Measurements from ENCODE around the gene HELZ2. TPM values are rescaled to one million over a fixed set of nuclear protein-coding genes. Genes with fewer than 3 reads are reported as not detected.
"Not testable (repeated sequence)": the region's sequence is repeated elsewhere in the genome, so short reads cannot be mapped to it uniquely, and the experiment has no call there.

The HELZ2 gene
- total and polyA plus RNA-seq, 5 experiments from 2014 or later: 3.1 to 24.4 (median 4.6) TPM

DNA sequence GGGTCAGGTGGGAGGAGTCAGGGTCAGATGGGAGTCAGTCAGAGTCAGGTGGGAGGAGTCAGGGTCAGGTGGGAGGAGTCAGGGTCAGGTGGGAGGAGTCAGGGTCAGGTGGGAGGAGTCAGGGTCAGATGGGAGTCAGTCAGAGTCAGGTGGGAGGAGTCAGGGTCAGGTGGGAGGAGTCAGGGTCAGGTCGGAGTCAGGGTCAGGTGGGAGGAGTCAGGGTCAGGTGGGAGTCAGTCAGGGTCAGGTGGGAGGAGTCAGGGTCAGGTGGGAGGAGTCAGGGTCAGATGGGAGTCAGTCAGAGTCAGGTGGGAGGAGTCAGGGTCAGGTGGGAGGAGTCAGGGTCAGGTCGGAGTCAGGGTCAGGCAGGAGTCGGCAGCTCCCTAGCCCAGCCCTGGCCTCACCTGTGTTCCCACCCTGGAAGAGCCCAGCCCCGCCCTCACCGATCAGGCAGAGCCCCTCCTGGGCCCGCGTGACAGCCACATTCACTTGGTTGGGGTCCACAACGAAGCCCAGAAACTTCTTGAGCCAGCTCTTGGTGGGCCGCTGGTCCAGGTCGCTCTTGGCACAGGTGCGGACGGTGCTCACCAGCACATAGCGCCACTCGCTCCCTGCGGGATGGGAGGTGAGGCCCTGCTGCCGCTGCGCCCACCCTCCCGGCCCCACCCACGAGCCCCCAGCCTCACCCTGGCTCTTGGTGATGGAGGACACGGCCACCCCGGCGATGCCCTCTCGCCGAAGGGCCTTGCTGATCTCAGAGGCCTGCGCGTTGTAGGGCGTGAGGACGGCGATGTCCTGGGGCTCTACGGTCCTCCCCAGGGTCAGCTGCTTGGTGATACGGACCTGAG, 14.3 kb downstream of the HELZ2 start:
- DNase-seq: peak in 3 of 10 donors; percentile 46 to 65 (median 55)
- H3K4me1 Mint-ChIP-seq, ATAC-seq, H3K27me3 Mint-ChIP-seq, H3K9me3 Mint-ChIP-seq, H3K27ac Mint-ChIP-seq, POLR2A ChIA-PET, H3K4me3 Mint-ChIP-seq: not testable (repeated sequence)
- peaks cover 0 to 10% (median 5%) of the 10 kb centered on the region in 3 donors for H3K36me3 Mint-ChIP-seq

DNA sequence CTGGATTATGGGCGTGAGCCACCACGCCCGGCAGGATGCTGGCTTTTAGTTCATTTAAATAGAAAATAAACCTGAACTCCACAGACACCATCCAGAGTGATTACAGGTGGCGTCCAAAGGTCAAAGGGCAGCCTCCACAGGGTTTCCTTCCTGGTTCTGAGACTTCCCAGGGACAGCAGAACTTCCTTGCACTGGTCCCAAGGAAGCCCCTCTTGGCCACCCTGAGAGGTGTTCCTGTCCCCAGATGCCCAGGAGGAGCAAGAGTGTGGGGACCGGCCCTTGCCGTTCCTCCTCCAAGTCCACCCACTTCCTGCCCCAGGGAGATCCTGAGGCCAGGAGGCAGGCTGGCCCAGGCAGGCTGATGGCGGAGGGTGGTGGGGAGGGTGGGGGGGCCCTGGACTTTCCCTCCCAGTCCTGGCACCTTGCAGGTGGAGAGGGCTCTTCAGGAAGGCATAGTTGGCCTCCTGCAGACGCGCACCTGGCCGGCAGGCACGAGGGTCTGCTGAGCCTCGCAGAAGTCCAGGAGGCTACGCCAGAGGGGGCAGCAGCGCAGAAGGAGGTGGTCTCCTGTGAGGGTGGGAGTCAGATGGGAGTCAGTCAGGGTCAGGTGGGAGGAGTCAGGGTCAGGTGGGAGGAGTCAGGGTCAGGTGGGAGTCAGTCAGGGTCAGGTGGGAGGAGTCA, 15.1 kb downstream of the HELZ2 start:
- DNase-seq (no peak), ATAC-seq (no peak)
- Mint-ChIP-seq H3K27me3 (no peaks in the 10 kb centered on the region), H3K4me1 (peaks cover 0 to 7% (median 5%) of the 10 kb centered on the region in 4 donors), H3K27ac (no peak overlapping the region), H3K4me3 (no peak overlapping the region), H3K9me3 (no peaks in the 10 kb centered on the region), H3K36me3 (peaks cover 0 to 10% (median 5%) of the 10 kb centered on the region in 3 donors)
- POLR2A ChIA-PET: interaction anchor here (0.7 kb wide), 1 partner anchor 10 kb away, joined by 3 read pairs; no protein-coding TSS in a partner anchor

DNA sequence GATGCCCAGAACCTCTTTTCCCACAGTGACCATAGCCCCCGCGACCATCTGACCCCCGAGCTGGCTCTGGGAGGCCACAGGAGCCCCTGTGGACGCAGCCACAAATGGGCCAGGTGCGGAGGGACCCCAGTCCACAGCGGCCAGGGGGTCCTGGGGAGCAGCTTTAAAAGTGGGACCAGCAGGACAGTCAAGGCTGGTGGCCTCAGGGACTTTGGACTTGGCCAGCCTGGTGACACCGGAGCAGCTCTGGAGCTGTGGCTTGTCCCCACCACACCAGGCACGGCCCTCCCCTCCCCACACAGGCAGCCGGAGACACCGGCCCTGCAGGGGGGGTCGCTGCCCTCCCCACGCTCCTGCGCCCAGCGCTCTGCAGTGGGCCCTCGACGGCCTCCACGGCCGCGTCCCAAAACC, 16.6 kb downstream of the HELZ2 start:
- Mint-ChIP-seq H3K27ac (peak overlapping the region in 1 of 10 donors; percentile 87), H3K9me3 (no peaks in the 10 kb centered on the region), H3K36me3 (peaks cover 0 to 10% (median 5%) of the 10 kb centered on the region in 3 donors), H3K4me1 (peaks cover 8 to 15% (median 12%) of the 10 kb centered on the region in 4 donors), H3K4me3 (peak overlapping the region in 2 of 10 donors; percentile 48 to 68), H3K27me3 (no peaks in the 10 kb centered on the region)
- no peak for DNase-seq
- no peak for ATAC-seq
- POLR2A ChIA-PET: interaction anchor here (0.6 to 0.7 kb wide), 2 partner anchors 77 to 342 kb away, joined by 3 to 6 read pairs; no protein-coding TSS in a partner anchor

DNA sequence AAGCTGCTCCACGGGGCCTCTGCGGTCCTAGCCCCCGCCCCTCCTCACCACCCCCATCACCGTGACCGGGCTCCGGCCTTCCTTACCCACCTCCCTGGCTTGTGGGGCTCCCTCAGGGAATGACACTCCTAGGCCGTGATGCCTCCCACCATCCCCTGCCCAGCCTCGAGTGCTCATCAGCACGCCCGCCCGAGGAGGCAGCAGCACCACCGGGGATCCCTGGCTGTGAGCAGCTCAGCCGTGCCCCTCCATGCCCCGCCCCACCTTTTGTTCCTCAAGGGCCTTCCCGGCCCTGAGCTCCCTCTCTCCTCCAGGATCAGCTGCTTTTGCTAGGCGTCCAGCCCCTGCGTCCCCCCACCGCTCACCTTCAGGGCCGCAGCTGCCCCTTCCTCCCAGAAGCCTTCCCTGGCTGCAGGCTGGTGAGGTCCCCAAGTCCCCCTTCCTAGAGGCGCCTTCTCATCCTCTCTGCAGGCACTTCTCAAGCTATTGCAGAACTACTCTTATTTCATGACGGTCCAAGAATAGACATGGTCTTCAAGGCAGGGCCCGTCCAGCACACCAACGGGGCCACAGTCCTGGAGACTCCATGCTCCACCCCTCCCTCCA, 17.1 kb downstream of the HELZ2 start:
- Mint-ChIP-seq H3K4me1 (peaks cover 10 to 19% (median 15%) of the 10 kb centered on the region in 4 donors), H3K4me3 (peak overlapping the region in 2 of 10 donors; percentile 48 to 68), H3K27ac (peak overlapping the region in 1 of 10 donors; percentile 87), H3K9me3 (no peaks in the 10 kb centered on the region), H3K36me3 (peaks cover 0 to 10% (median 5%) of the 10 kb centered on the region in 3 donors), H3K27me3 (no peaks in the 10 kb centered on the region)
- DNase-seq: no peak
- POLR2A ChIA-PET: interaction anchor here (0.6 to 0.7 kb wide), 3 partner anchors 11 to 342 kb away, joined by 3 to 6 read pairs (median 4); no protein-coding TSS in a partner anchor
- no peak for ATAC-seq

DNA sequence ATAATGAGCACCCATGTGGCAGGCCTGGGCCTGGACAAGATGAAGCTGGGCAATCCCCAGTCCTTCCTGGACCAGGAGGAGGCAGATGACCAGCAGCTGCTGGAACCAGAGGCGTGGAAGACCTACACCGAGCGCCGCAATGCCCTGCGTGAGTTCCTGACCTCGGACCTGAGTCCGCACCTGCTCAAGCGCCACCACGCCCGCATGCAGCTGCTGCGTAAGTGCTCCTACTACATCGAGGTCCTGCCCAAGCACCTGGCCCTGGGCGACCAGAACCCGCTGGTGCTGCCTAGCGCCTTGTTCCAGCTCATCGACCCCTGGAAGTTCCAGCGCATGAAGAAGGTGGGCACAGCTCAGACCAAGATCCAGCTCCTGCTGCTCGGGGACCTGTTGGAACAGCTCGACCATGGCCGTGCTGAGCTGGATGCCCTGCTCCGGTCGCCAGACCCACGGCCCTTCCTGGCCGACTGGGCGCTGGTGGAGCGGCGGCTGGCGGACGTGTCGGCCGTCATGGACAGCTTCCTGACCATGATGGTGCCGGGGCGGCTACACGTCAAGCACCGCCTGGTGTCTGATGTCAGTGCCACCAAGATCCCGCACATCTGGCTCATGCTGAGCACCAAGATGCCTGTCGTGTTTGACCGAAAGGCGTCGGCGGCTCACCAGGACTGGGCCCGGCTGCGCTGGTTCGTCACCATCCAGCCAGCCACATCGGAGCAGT, 18.2 kb downstream of the HELZ2 start:
- no peaks in the 10 kb centered on the region for H3K9me3 Mint-ChIP-seq
- H3K4me3 Mint-ChIP-seq: no peak overlapping the region
- H3K27ac Mint-ChIP-seq: no peak overlapping the region
- DNase-seq (no peak), ATAC-seq (no peak)
- H3K27me3 Mint-ChIP-seq: peaks cover 0 to 2% (median 0%) of the 10 kb centered on the region in 5 donors
- POLR2A ChIA-PET: interaction anchor here (1.1 to 4.1 kb wide), 3 partner anchors 11 to 80 kb away, joined by 3 to 37 read pairs (median 4); no protein-coding TSS in a partner anchor
- H3K4me1 Mint-ChIP-seq: peaks cover 13 to 26% (median 19%) of the 10 kb centered on the region in 4 donors
- H3K36me3 Mint-ChIP-seq: peaks cover 0 to 6% (median 5%) of the 10 kb centered on the region in 3 donors

DNA sequence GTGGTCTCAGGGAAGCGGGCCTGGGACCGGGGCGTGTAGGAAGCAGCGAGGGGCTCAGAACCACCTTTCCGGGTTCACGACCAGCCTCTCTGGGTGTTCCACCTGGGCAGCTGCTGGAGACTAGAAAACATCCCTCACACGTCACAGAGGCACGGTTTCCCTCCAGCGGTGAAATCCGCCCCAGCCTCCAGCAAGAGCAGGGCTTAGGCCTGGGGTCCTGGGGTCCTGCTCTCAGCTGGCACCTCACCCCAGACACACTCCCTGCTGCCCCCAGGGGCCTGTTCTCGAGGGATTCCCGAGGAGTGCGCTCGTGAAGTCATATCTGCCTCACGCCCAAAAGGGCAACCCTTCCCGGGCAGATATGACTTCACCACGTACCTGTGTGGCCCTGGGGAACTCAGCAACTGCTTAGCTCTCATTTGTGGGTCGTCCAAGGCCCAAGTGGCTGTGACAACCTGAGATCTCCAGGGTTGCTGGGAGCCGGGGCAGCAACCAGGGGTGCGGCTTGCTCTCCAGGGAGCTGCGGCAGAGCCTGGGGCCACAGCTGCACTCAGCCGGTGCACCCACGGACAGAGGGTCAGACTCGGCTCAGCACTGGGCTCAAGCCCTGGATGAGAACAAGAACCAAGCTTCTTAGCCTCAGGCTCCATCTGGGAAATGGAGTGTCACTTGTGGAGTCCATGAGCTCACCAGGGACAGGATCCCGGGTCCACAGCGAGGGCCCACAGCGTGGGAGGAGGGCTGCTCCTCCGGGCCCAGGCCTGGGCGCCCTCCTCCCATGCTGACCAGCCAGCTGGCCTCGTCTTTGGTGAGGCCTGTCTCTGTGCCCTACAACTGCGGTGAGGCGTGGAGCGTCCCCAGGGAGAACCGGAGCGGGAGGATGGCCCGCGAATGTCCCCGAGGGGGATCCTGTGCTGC, 19.4 kb downstream of the HELZ2 start:
- ATAC-seq (peak; percentile 4 to 5), DNase-seq (peak in 1 of 10 donors; percentile 42)
- Mint-ChIP-seq H3K36me3 (peaks cover 0 to 2% (median 1%) of the 10 kb centered on the region in 3 donors), H3K9me3 (no peaks in the 10 kb centered on the region), H3K27ac (peak overlapping the region in 6 of 10 donors; percentile 25 to 90 (median 86)), H3K4me1 (peaks cover 11 to 28% (median 24%) of the 10 kb centered on the region in 4 donors), H3K27me3 (peaks cover 0 to 4% (median 0%) of the 10 kb centered on the region in 5 donors), H3K4me3 (peak overlapping the region; percentile 67 to 84 (median 76))
- POLR2A ChIA-PET: interaction anchor here (0.6 to 4.1 kb wide), 9 partner anchors 12 to 226 kb away, joined by 3 to 37 read pairs (median 4); partner anchors contain the start of gene PPDPF

DNA sequence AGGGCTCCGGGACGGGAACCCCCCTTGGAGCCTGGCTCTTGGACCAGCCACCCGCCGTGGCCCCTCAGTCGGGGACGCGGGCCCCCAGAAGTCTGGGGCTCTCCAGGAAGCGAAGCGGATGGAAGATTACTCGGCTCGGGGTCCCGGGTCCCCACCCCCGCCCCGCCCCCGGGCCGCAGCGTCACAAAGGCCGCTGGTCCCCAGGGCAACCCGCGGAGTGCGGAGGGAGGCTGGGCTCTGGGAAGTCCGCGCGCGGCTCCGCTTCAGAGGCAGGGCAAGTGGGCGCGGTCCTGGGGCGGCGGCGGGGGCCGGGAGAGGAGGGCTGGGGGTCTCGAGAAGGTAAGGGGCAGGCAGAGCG, 20.1 kb downstream of the HELZ2 start, which contains the start of gene FNDC11:
Gene FNDC11 (plus strand): TSS at position 227 of the 358 bp plus-strand sequence. CDS start 1,505 bp downstream, outside the sequence.
- Mint-ChIP-seq H3K27ac (peak within 1 kb of the TSS; percentile 25 to 97 (median 90)), H3K4me3 (peak within 1 kb of the TSS; percentile 72 to 85 (median 79)), H3K27me3 (peaks cover 0 to 9% (median 2%) of the 10 kb centered on the region in 5 donors), H3K9me3 (no peaks in the 10 kb centered on the region), H3K4me1 (peaks cover 11 to 31% (median 27%) of the 10 kb centered on the region in 4 donors), H3K36me3 (no peaks in the 10 kb centered on the region)
- POLR2A ChIA-PET: interaction anchor here (1.0 to 4.1 kb wide), 4 partner anchors 13 to 33 kb away, joined by 4 to 37 read pairs (median 6); partner anchors contain the start of gene PPDPF
- peak; percentile 7 to 22 for ATAC-seq
- peak in 5 of 10 donors; percentile 22 to 73 (median 51) for DNase-seq

DNA sequence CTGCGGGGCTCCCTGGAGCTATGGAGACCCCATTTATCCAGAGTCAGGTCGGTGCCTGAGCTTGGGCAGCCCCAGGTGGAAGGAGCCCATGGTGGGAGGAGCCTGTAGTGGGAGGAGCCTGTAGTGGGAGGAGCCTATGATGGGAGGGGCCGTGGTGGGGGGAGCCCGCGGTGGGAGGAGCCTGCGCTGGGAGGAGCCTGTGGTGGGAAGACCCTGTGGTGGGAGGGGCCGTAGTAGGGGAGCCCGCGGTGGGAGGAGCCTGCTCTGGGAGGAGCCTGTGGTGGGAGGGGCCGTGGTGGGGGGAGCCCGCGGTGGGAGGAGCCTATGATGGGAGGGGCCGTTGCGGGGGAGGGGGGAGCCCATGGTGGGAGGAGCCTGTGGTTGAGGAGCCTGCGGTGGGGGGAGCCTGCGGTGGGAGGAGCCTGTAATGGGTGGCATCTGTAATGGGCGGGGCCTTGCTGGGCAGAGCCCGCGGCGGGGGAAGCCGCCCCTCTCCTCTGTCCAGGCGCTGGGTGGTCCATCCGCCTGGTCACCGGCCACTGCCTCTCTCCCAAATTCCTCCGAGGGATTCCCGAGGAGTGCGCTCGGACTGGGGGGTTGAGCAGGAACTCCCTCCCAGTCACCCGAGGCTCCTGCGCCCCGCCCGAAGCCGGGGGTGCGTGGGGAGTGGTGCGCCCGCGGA, 20.6 kb downstream of the HELZ2 start:
- peak overlapping the region in 8 of 10 donors; percentile 77 to 97 (median 91) for H3K27ac Mint-ChIP-seq
- POLR2A ChIA-PET: interaction anchor here (0.7 to 4.1 kb wide), 11 partner anchors 13 to 488 kb away, joined by 3 to 37 read pairs (median 7); partner anchors contain the start of genes GMEB2, PPDPF, PRPF6 and PTK6
- DNase-seq (peak; percentile 78 to 94 (median 88)), ATAC-seq (peak; percentile 69 to 73)
- no peaks in the 10 kb centered on the region for H3K9me3 Mint-ChIP-seq
- no peaks in the 10 kb centered on the region for H3K36me3 Mint-ChIP-seq
- H3K4me1 Mint-ChIP-seq: peaks cover 11 to 34% (median 28%) of the 10 kb centered on the region in 4 donors
- H3K4me3 Mint-ChIP-seq: peak overlapping the region; percentile 67 to 85 (median 79)
- peaks cover 0 to 13% (median 2%) of the 10 kb centered on the region in 5 donors for H3K27me3 Mint-ChIP-seq

DNA sequence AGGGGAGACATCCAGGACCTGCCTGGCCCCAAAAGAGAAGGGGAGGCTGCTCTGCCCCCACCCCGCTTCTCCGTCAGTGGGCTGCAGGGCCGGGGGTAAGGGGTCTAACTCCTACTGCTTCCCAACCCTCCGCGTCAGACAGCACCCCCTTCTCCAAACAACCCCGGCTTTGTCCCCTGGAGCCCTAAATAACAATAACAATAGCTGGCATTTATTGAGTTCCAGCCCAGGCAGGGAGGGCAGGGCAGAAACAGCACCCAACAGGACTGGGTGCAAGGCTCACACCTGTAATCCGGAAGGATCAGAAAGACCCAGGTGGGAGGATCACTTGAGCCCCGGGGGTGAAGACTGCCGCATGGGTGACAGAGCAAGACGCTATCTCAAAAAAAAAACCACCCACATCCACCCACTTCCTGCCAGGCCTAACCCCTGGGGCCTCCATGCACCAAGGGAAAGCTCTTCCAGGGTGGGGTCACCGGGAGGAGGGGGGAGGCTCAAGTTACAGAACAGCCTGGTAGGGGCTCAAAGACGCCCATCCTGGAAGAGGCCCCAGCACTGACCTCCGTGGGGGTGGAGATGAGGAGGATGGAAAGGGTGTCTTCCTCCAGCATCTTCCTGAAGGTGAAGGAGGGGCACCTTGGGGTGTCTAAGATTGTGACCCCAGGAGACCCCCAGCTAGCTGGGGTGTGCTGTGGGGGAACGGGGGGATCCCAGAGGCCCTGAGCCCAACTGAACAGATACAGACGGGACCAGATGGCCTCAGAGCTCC, 21.4 kb downstream of the HELZ2 start:
- peaks cover 11 to 34% (median 28%) of the 10 kb centered on the region in 4 donors for H3K4me1 Mint-ChIP-seq
- POLR2A ChIA-PET: interaction anchor here (0.6 to 4.1 kb wide), 16 partner anchors 11 to 489 kb away, joined by 3 to 37 read pairs (median 4); partner anchors contain the start of genes GMEB2, PPDPF, PRPF6 and PTK6

More for the DNA sequence above, 21.4 kb downstream of the HELZ2 start:
- peaks cover 0 to 15% (median 2%) of the 10 kb centered on the region in 5 donors for H3K27me3 Mint-ChIP-seq
- DNase-seq (peak in 9 of 10 donors; percentile 42 to 83 (median 74)), ATAC-seq (peak; percentile 66 to 74)
- H3K27ac Mint-ChIP-seq: peak overlapping the region; percentile 77 to 97 (median 90)
- H3K36me3 Mint-ChIP-seq: no peaks in the 10 kb centered on the region
- peak overlapping the region; percentile 67 to 85 (median 79) for H3K4me3 Mint-ChIP-seq
- H3K9me3 Mint-ChIP-seq: no peaks in the 10 kb centered on the region
